DMS53 treated with DMSO at 0.1 percent for 48 hours (cell line): ENCODE results near the gene MLANA.

Source experiments
- DNase-seq: peaks from one replicate; lab custom pipeline; 2025; ENCODE audit not compliant: unreplicated experiment; lab: John Stamatoyannopoulos, UW

Gene MLANA

GRCh38 chr9:5957166-5957565, 66.5 kb downstream of the MLANA start:
- DNase-seq: no peak

DNA sequence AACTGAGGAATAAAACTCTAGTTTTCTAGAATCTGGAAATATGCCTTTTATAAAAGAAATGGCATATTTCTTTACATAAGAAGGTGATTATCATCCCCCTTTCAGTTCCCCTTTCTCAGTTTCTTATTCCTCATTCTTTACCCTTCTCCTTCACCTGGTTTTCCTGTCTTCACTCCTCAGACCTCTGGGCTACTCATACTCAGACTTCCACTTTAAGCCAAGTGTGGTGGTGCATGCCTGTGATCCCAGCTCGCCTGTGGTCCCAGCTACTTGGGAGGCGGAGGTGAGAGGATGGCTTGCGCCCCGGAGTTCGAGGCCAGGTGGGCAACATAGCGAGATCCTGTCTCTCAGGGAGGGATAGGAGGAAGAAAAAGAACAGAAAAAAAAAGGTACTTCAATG, 67.6 kb downstream of the MLANA start:
- DNase-seq: no peak
